HUES48 (cell line): ENCODE data around the gene PCSK1N.
"Not testable (repeated sequence)": the region's sequence is repeated elsewhere in the genome, so short reads cannot be mapped to it uniquely, and the experiment has no call there.

Experiments used
- H3K27ac ChIP-seq: one replicate; pipeline ENCODE4 v1.7.0; 2013; ENCODE audit warnings: low read depth, low read length, inconsistent platforms
- H3K27me3 ChIP-seq: 2 replicates; pipeline ENCODE4 v1.6.1; 2013; ENCODE audit warnings: mild to moderate bottlenecking, low read length; ENCODE audit not compliant: control insufficient read depth, insufficient read depth
- H3K36me3 ChIP-seq: 2 replicates; pipeline ENCODE4 v1.6.1; 2013; ENCODE audit warnings: low read length; ENCODE audit not compliant: control insufficient read depth, insufficient read depth
- H3K4me1 ChIP-seq: 2 replicates; pipeline ENCODE4 v1.6.1; 2013; ENCODE audit warnings: mild to moderate bottlenecking, low read length; ENCODE audit not compliant: control insufficient read depth, insufficient read depth
- H3K4me3 ChIP-seq: 2 replicates; pipeline ENCODE4 v1.5.1; 2013; ENCODE audit warnings: mild to moderate bottlenecking, low read depth, low read length
- H3K9ac ChIP-seq: 2 replicates; pipeline ENCODE4 v1.6.1; 2013; ENCODE audit warnings: mild to moderate bottlenecking, low read depth, low read length, moderate library complexity
- H3K9me3 ChIP-seq: 2 replicates; pipeline ENCODE4 v1.6.1; 2013; ENCODE audit warnings: low read length; ENCODE audit not compliant: control insufficient read depth, insufficient read depth

PCSK1N gene

GRCh38 chrX:48835524-48836329 lies at the start of gene PCSK1N:
TSS of gene PCSK1N (minus strand) at chrX:48835610. CDS start at chrX:48835532, 78 bp downstream.
- no peaks in the 10 kb centered on the region for H3K36me3 ChIP-seq
- no peak within 1 kb of the TSS for H3K9ac ChIP-seq
- H3K9me3 ChIP-seq = peaks cover 12% of the 10 kb centered on the region
- H3K27ac ChIP-seq = no peak within 1 kb of the TSS
- peak within 1 kb of the TSS; percentile 58 for H3K4me3 ChIP-seq
- H3K27me3 ChIP-seq = peaks cover 58% of the 10 kb centered on the region
- H3K4me1 ChIP-seq = no peaks in the 10 kb centered on the region; the same call in 1 of the 2 replicates

GRCh38 chrX:48883729-48884128 lies 48.3 kb upstream of the PCSK1N start:
- Histone ChIP-seq H3K4me3 (no peak overlapping the region), H3K9ac (no peak overlapping the region), H3K4me1 (no peaks in the 10 kb centered on the region), H3K9me3 (peaks cover 13% of the 10 kb centered on the region; the same call in 1 of the 2 replicates), H3K36me3 (no peaks in the 10 kb centered on the region), H3K27me3 (no peaks in the 10 kb centered on the region), H3K27ac (no peak overlapping the region)

- H3K27ac ChIP-seq, H3K9ac ChIP-seq, H3K4me3 ChIP-seq, H3K4me1 ChIP-seq, H3K36me3 ChIP-seq, H3K27me3 ChIP-seq: not testable (repeated sequence)
- peaks cover 10% of the 10 kb centered on the region; the same call in 1 of the 2 replicates for H3K9me3 ChIP-seq
Measured at GRCh38 chrX:48876944-48877343, 41.5 kb upstream of the PCSK1N start.

- H3K4me3 ChIP-seq, H3K27ac ChIP-seq, H3K9ac ChIP-seq, H3K4me1 ChIP-seq, H3K27me3 ChIP-seq, H3K36me3 ChIP-seq: not testable (repeated sequence)
- H3K9me3 ChIP-seq = peaks cover 15% of the 10 kb centered on the region; the same call in 1 of the 2 replicates
Measured at GRCh38 chrX:48872017-48872416, 36.6 kb upstream of the PCSK1N start.

GRCh38 chrX:48864210-48864609 lies 28.8 kb upstream of the PCSK1N start:
- H3K9ac ChIP-seq = no peak overlapping the region
- peaks cover 17% of the 10 kb centered on the region for H3K9me3 ChIP-seq
- no peaks in the 10 kb centered on the region for H3K27me3 ChIP-seq
- H3K4me1 ChIP-seq = no peaks in the 10 kb centered on the region
- no peak overlapping the region for H3K4me3 ChIP-seq
- H3K27ac ChIP-seq = no peak overlapping the region
- no peaks in the 10 kb centered on the region for H3K36me3 ChIP-seq

- H3K9ac ChIP-seq = no peak overlapping the region
- no peaks in the 10 kb centered on the region for H3K36me3 ChIP-seq
- no peak overlapping the region for H3K4me3 ChIP-seq
- no peaks in the 10 kb centered on the region for H3K27me3 ChIP-seq
- no peaks in the 10 kb centered on the region for H3K4me1 ChIP-seq
- H3K9me3 ChIP-seq = peaks cover 25% of the 10 kb centered on the region
- H3K27ac ChIP-seq = no peak overlapping the region
Measured at GRCh38 chrX:48854898-48855297, 19.5 kb upstream of the PCSK1N start.

GRCh38 chrX:48854121-48854804 lies 18.9 kb upstream of the PCSK1N start:
- H3K4me3 ChIP-seq, H3K27me3 ChIP-seq, H3K27ac ChIP-seq, H3K36me3 ChIP-seq, H3K4me1 ChIP-seq, H3K9ac ChIP-seq: not testable (repeated sequence)
- H3K9me3 ChIP-seq = peaks cover 24% of the 10 kb centered on the region; the same call in 1 of the 2 replicates

GRCh38 chrX:48853494-48853893 lies 18.1 kb upstream of the PCSK1N start:
- H3K27me3 ChIP-seq, H3K4me1 ChIP-seq, H3K27ac ChIP-seq, H3K9ac ChIP-seq, H3K36me3 ChIP-seq, H3K4me3 ChIP-seq: not testable (repeated sequence)
- peaks cover 29% of the 10 kb centered on the region for H3K9me3 ChIP-seq

- Histone ChIP-seq H3K27ac (no peak overlapping the region), H3K9me3 (peaks cover 27% of the 10 kb centered on the region), H3K27me3 (no peaks in the 10 kb centered on the region), H3K36me3 (no peaks in the 10 kb centered on the region), H3K4me3 (no peak overlapping the region), H3K9ac (no peak overlapping the region), H3K4me1 (no peaks in the 10 kb centered on the region)
Measured at GRCh38 chrX:48852857-48853256, 17.4 kb upstream of the PCSK1N start.

- Histone ChIP-seq H3K27ac (no peak overlapping the region), H3K9ac (no peak overlapping the region), H3K4me1 (no peaks in the 10 kb centered on the region), H3K36me3 (no peaks in the 10 kb centered on the region), H3K9me3 (peaks cover 33% of the 10 kb centered on the region), H3K4me3 (no peak overlapping the region), H3K27me3 (no peaks in the 10 kb centered on the region)
Measured at GRCh38 chrX:48848847-48849246, 13.4 kb upstream of the PCSK1N start.

- no peaks in the 10 kb centered on the region for H3K36me3 ChIP-seq
- H3K9me3 ChIP-seq = peaks cover 11% of the 10 kb centered on the region
- no peak overlapping the region for H3K9ac ChIP-seq
- H3K4me3 ChIP-seq = no peak overlapping the region
- H3K27me3 ChIP-seq = peaks cover 18% of the 10 kb centered on the region
- no peaks in the 10 kb centered on the region; the same call in 1 of the 2 replicates for H3K4me1 ChIP-seq
- H3K27ac ChIP-seq = no peak overlapping the region
Measured at GRCh38 chrX:48839686-48840085, 4.3 kb upstream of the PCSK1N start.
